ENCODE results near the gene LGR5.
A peak's percentile ranks its signal among the peaks of the same experiment; 100 is the strongest.

GRCh38 chr12:71439362-71439612 lies 311 bp upstream of the LGR5 start:
- TF ChIP-seq CTCF (conservative IDR thresholded peaks at IDR 0.05; ENCODE audit: low read depth, low read length) (no peak), EZH2 (IDR thresholded peaks at IDR 0.05; ENCODE audit: low read length, unreplicated experiment) (peak; percentile 5), EZH2phosphoT487 (IDR thresholded peaks at IDR 0.05; ENCODE audit: borderline replicate concordance, low read length) (no peak)

Data from PC-3 (cell line).